K562 (cell line): Measurements from ENCODE around the gene MARCHF3. TPM values are rescaled to one million over a fixed set of nuclear protein-coding genes. Genes with fewer than 3 reads are reported as not detected.

Source experiments
- ATAC-seq: fragments of 200-7000 bp; cut with Tn5 transposase; 3 replicates; pipeline ENCODE4 v1.9.1; 2020; ENCODE audit warnings: moderate library complexity
- BruUV-seq: library from RNA; stranded (reverse); fragments of 400-500 nt; replicated peaks from 2 replicates; lab custom pipeline; 2021; lab: Mats Ljungman, UMichigan
- CTCF ChIA-PET: fragments of 300-600 bp; formaldehyde crosslinking; extraction: SDS; loops from one replicate; lab custom pipeline; 2021; ENCODE audit warnings: low intra/inter-chr PET ratio; lab: Yijun Ruan, JAX
- POLR2A ChIA-PET: fragments of 300-600, 350-650 bp; sonication (Branson Sonifier 250); formaldehyde crosslinking; extraction: SDS; loops from one replicate; lab custom pipeline; 2021; ENCODE audit warnings: antibody characterized with exemption, inconsistent platforms; lab: Yijun Ruan, JAX
- DNase-seq, 4 experiments: peaks; one replicate each; pipeline versions ENCODE4 v3.0.0 to v3.0.0-alpha.2; 2011 to 2018; ENCODE audit warnings: low spot score in 3 of 4, mixed read lengths in 3 of 4; ENCODE audit errors: extremely low read depth in 1 of 4
- FAIRE-seq: peaks from 2 replicates; lab custom pipeline; 2011; peaks lifted over from hg19 to GRCh38; lab: Jason Lieb, UNC
- H2AFZ ChIP-seq: 2 replicates; pipeline ENCODE4 v1.6.0; 2011; ENCODE audit warnings: low read depth, low read length, control low read depth, inconsistent platforms
- H3K27ac ChIP-seq: fragments of 200-600 bp; 3 replicates; pipeline ENCODE4 v1.8.0; 2011; ENCODE audit warnings: low read depth, mild to moderate bottlenecking, control low read depth, inconsistent platforms, low read length, moderate library complexity, mixed read lengths; ENCODE audit errors: extremely low read depth
- H3K27me3 ChIP-seq, 2 experiments: fragments of 300-600 bp in 1 of 2; 2 replicates in 1 of 2; 3 replicates in 1 of 2; pipeline versions ENCODE4 v1.6.0 to v1.8.0; 2011; ENCODE audit warnings: inconsistent platforms in 2 of 2, low read length in 2 of 2, mild to moderate bottlenecking in 1 of 2, mixed read lengths in 1 of 2, moderate library complexity in 1 of 2; ENCODE audit not compliant: control insufficient read depth in 2 of 2, insufficient read depth in 2 of 2
- H3K36me3 ChIP-seq: fragments of 300-600 bp; 3 replicates; pipeline ENCODE4 v1.8.0; 2011; ENCODE audit warnings: mild to moderate bottlenecking, low read length, inconsistent platforms; ENCODE audit not compliant: control insufficient read depth, insufficient read depth
- H3K4me1 ChIP-seq, 2 experiments: fragments of 200-600 bp in 1 of 2; replicated peaks in 1 of 2; 2 replicates in 1 of 2; 3 replicates in 1 of 2; pipeline versions ENCODE4 v1.5.1 to v1.8.0; 2011; ENCODE audit warnings: inconsistent platforms in 2 of 2, low read length in 2 of 2, mild to moderate bottlenecking in 1 of 2, mixed read lengths in 1 of 2, moderate library complexity in 1 of 2; ENCODE audit not compliant: control insufficient read depth in 2 of 2, insufficient read depth in 2 of 2
- H3K4me2 ChIP-seq: 2 replicates; pipeline ENCODE4 v1.6.1; 2011; ENCODE audit warnings: low read length, control low read depth, inconsistent platforms, mixed read lengths; ENCODE audit not compliant: insufficient read depth
- H3K4me3 ChIP-seq: fragments of 200-600 bp; sonication (generic), shearing (Covaris generic); 2 replicates; pipeline ENCODE4 v1.5.1; 2016; ENCODE audit warnings: control low read depth, inconsistent platforms
- H3K79me2 ChIP-seq: fragments of 200-600 bp; 3 replicates; pipeline ENCODE4 v1.8.0; 2011; ENCODE audit warnings: low read length, inconsistent platforms; ENCODE audit not compliant: control insufficient read depth, insufficient read depth
- H3K9ac ChIP-seq, 2 experiments: 2 replicates each; pipeline versions ENCODE4 v1.6.0 to v1.6.1; 2011; ENCODE audit warnings: low read depth in 2 of 2, low read length in 2 of 2, control low read depth in 1 of 2, inconsistent platforms in 1 of 2, mild to moderate bottlenecking in 1 of 2, mixed read lengths in 1 of 2; ENCODE audit not compliant: insufficient read depth in 1 of 2
- H3K9me1 ChIP-seq: one replicate; pipeline ENCODE4 v1.6.0; 2011; ENCODE audit warnings: inconsistent platforms, mild to moderate bottlenecking, low read length, moderate library complexity; ENCODE audit not compliant: control insufficient read depth, insufficient read depth
- H3K9me3 ChIP-seq: replicated peaks from 2 replicates; pipeline ENCODE4 v1.5.1; 2011; ENCODE audit warnings: low read depth, low read length, inconsistent platforms; ENCODE audit not compliant: control insufficient read depth, insufficient read depth
- H4K20me1 ChIP-seq: replicated peaks from 2 replicates; pipeline ENCODE4 v1.6.1; 2011; ENCODE audit warnings: low read length, inconsistent platforms, mixed read lengths; ENCODE audit not compliant: control insufficient read depth, insufficient read depth
- in situ Hi-C: fragments of 300-500 bp; cut with MboI; formaldehyde crosslinking; loops from 4 replicates; pipeline ENCODE4 v1.15.0; 2018; ENCODE audit warnings: inconsistent platforms, mixed read lengths
- intact Hi-C: fragments of 100-400 bp; cut with micrococcal nuclease; formaldehyde crosslinking; loops from 2 replicates; pipeline ENCODE4 v1.14.2; 2022
- polyA plus RNA-seq, 8 experiments: library from polyadenylated mRNA; depleted of rRNA in 4 of 8; stranded (reverse) in 5 of 8; unstranded in 3 of 8; fragments of >200 nt; fragmentation: Nextera tagmentation in 2 of 8; fragmentation: Illumina TruSeq in 1 of 8; extraction: Ambion mirVana in 2 of 8; extraction: Trizol in 1 of 8; gene quantifications; 2 replicates each; pipeline versions ENCODE4 v1.2.1 to v1.2.3, GENCODE V29; 2011 to 2014; ENCODE audit warnings: inconsistent platforms in 1 of 8, missing spikeins in 1 of 8
- total RNA-seq, 7 experiments: library from RNA; depleted of rRNA in 6 of 7; stranded (reverse); fragments of >200 nt in 6 of 7; fragmentation: Illumina TruSeq in 2 of 7; extraction: Trizol in 2 of 7; gene quantifications; 2 replicates each; pipeline versions ENCODE4 v1.2.1 to v1.2.3, GENCODE V29; 2011 to 2021; ENCODE audit warnings: low replicate concordance in 1 of 7
- TF ChIP-seq, protein P1 (sequence below): fragments of 250-450 bp; sonication (Bioruptor Pico); IDR thresholded peaks from 2 replicates; pipeline ENCODE4 v1.5.0; 2021
- TF ChIP-seq, protein P2 (sequence below): fragments of 450-650 bp; IDR thresholded peaks from 2 replicates; pipeline ENCODE4 v1.6.1; 2016; ENCODE audit warnings: mild to moderate bottlenecking, moderate library complexity

MARCHF3 gene
- total and polyA plus RNA-seq, 9 of the 15 experiments (the other 6 are each of a cell fraction or from before 2014, with no cell fraction given), result 5.6 to 37.4 (median 16.5) TPM

DNA sequence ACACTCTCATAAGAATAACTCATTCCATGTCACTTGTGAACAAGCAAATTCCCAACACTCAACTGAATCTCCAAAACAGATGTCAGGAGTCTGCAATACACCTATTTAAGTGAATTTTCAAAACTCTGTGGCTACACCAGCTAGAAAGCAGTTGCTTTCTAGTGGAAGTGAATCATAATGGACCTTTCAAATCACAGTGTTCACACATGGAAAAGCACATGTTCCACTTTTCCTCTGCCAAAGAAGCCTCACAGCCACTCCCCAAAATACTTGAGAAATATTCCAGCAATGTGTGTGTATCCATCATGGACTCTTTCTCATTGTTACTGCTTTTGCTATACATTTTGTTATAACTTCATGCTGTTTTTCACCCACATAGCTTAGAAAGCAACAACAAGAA lies 17.4 kb downstream of the MARCHF3 start:
- H3K9me3 ChIP-seq, result no peaks in the 10 kb centered on the region
- BruUV-seq, result no TSS peak
- H3K27me3 ChIP-seq, result no peaks in the 10 kb centered on the region
- peaks cover 4% of the 10 kb centered on the region; the same call in 1 of the 2 replicates for H4K20me1 ChIP-seq
- FAIRE-seq (no peak), ATAC-seq (no peak)
- intact Hi-C loops (no loop called here), in situ Hi-C loops (no loop called here)
- H3K36me3 ChIP-seq, result no peaks in the 10 kb centered on the region; the same call in 2 of the 3 replicates
- no peak overlapping the region for H3K27ac ChIP-seq
- POLR2A ChIA-PET, result interaction anchor here (1.0 to 1.3 kb wide), 3 partner anchors 14 to 236 kb away, joined by 3 to 5 read pairs (median 4); partner anchors contain the start of gene LMNB1
- no peaks in the 10 kb centered on the region for H3K9me1 ChIP-seq
- no peak overlapping the region for H3K4me3 ChIP-seq
- no peak overlapping the region for H2AFZ ChIP-seq
- TF ChIP-seq, protein P1, sequence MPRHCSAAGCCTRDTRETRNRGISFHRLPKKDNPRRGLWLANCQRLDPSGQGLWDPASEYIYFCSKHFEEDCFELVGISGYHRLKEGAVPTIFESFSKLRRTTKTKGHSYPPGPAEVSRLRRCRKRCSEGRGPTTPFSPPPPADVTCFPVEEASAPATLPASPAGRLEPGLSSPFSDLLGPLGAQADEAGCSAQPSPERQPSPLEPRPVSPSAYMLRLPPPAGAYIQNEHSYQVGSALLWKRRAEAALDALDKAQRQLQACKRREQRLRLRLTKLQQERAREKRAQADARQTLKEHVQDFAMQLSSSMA (CRISPR knock-in tag), result no peak
- TF ChIP-seq, protein P2, sequence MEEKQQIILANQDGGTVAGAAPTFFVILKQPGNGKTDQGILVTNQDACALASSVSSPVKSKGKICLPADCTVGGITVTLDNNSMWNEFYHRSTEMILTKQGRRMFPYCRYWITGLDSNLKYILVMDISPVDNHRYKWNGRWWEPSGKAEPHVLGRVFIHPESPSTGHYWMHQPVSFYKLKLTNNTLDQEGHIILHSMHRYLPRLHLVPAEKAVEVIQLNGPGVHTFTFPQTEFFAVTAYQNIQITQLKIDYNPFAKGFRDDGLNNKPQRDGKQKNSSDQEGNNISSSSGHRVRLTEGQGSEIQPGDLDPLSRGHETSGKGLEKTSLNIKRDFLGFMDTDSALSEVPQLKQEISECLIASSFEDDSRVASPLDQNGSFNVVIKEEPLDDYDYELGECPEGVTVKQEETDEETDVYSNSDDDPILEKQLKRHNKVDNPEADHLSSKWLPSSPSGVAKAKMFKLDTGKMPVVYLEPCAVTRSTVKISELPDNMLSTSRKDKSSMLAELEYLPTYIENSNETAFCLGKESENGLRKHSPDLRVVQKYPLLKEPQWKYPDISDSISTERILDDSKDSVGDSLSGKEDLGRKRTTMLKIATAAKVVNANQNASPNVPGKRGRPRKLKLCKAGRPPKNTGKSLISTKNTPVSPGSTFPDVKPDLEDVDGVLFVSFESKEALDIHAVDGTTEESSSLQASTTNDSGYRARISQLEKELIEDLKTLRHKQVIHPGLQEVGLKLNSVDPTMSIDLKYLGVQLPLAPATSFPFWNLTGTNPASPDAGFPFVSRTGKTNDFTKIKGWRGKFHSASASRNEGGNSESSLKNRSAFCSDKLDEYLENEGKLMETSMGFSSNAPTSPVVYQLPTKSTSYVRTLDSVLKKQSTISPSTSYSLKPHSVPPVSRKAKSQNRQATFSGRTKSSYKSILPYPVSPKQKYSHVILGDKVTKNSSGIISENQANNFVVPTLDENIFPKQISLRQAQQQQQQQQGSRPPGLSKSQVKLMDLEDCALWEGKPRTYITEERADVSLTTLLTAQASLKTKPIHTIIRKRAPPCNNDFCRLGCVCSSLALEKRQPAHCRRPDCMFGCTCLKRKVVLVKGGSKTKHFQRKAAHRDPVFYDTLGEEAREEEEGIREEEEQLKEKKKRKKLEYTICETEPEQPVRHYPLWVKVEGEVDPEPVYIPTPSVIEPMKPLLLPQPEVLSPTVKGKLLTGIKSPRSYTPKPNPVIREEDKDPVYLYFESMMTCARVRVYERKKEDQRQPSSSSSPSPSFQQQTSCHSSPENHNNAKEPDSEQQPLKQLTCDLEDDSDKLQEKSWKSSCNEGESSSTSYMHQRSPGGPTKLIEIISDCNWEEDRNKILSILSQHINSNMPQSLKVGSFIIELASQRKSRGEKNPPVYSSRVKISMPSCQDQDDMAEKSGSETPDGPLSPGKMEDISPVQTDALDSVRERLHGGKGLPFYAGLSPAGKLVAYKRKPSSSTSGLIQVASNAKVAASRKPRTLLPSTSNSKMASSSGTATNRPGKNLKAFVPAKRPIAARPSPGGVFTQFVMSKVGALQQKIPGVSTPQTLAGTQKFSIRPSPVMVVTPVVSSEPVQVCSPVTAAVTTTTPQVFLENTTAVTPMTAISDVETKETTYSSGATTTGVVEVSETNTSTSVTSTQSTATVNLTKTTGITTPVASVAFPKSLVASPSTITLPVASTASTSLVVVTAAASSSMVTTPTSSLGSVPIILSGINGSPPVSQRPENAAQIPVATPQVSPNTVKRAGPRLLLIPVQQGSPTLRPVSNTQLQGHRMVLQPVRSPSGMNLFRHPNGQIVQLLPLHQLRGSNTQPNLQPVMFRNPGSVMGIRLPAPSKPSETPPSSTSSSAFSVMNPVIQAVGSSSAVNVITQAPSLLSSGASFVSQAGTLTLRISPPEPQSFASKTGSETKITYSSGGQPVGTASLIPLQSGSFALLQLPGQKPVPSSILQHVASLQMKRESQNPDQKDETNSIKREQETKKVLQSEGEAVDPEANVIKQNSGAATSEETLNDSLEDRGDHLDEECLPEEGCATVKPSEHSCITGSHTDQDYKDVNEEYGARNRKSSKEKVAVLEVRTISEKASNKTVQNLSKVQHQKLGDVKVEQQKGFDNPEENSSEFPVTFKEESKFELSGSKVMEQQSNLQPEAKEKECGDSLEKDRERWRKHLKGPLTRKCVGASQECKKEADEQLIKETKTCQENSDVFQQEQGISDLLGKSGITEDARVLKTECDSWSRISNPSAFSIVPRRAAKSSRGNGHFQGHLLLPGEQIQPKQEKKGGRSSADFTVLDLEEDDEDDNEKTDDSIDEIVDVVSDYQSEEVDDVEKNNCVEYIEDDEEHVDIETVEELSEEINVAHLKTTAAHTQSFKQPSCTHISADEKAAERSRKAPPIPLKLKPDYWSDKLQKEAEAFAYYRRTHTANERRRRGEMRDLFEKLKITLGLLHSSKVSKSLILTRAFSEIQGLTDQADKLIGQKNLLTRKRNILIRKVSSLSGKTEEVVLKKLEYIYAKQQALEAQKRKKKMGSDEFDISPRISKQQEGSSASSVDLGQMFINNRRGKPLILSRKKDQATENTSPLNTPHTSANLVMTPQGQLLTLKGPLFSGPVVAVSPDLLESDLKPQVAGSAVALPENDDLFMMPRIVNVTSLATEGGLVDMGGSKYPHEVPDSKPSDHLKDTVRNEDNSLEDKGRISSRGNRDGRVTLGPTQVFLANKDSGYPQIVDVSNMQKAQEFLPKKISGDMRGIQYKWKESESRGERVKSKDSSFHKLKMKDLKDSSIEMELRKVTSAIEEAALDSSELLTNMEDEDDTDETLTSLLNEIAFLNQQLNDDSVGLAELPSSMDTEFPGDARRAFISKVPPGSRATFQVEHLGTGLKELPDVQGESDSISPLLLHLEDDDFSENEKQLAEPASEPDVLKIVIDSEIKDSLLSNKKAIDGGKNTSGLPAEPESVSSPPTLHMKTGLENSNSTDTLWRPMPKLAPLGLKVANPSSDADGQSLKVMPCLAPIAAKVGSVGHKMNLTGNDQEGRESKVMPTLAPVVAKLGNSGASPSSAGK, result 0 out of 2 replicates have a peak, but pooled peaks have one; percentile 13
- TF ChIP-seq, all 486 proteins: peak for 1
- no peak for DNase-seq
- Histone ChIP-seq H3K4me1 (peaks cover 0 to 24% of the 10 kb centered on the region in 2 experiments; a peak in 3 of 5 replicates), H3K79me2 (peaks cover 91% of the 10 kb centered on the region), H3K9ac (no peak overlapping the region), H3K4me2 (no peak overlapping the region)
- CTCF ChIA-PET, result no interaction called here
